RKO (cell line): ENCODE data around the gene C2orf78.
"Not testable (repeated sequence)": the region's sequence is repeated elsewhere in the genome, so short reads cannot be mapped to it uniquely, and the experiment has no call there.

Source experiments
- DNase-seq: peaks from one replicate; pipeline ENCODE4 v3.0.0-alpha.2; 2016; ENCODE audit warnings: low spot score

Gene C2orf78

GRCh38 chr2:73780237-73780582 is 3.8 kb upstream of the C2orf78 start:
- no peak for DNase-seq

GRCh38 chr2:73783402-73783801 is 581 bp upstream of the C2orf78 start:
- not testable (repeated sequence) for DNase-seq

- no peak for DNase-seq
Measured at GRCh38 chr2:73811878-73812277, 27.9 kb downstream of the C2orf78 start.

- DNase-seq: no peak
Measured at GRCh38 chr2:73812635-73813034, 28.7 kb downstream of the C2orf78 start.

- DNase-seq: no peak
Measured at GRCh38 chr2:73818296-73818695, 34.3 kb downstream of the C2orf78 start.

GRCh38 chr2:73821227-73821626 is 37.2 kb downstream of the C2orf78 start:
- no peak for DNase-seq

GRCh38 chr2:73821669-73822068 is 37.7 kb downstream of the C2orf78 start:
- no peak for DNase-seq

GRCh38 chr2:73822276-73822675 is 38.3 kb downstream of the C2orf78 start:
- DNase-seq: no peak

- DNase-seq: no peak
Measured at GRCh38 chr2:73822991-73823390, 39.0 kb downstream of the C2orf78 start.

- no peak for DNase-seq
Measured at GRCh38 chr2:73823416-73823815, 39.4 kb downstream of the C2orf78 start.

- DNase-seq: peak; percentile 88
Measured at GRCh38 chr2:73823916-73824523, 40.0 kb downstream of the C2orf78 start.

GRCh38 chr2:73825408-73825807 is 41.4 kb downstream of the C2orf78 start:
- no peak for DNase-seq

GRCh38 chr2:73827018-73827417 is 43.0 kb downstream of the C2orf78 start:
- peak; percentile 39 for DNase-seq

GRCh38 chr2:73827660-73828388 is 43.8 kb downstream of the C2orf78 start:
- no peak for DNase-seq

- DNase-seq: no peak
Measured at GRCh38 chr2:73828389-73828817, 44.4 kb downstream of the C2orf78 start.

- peak; percentile 97 for DNase-seq
Measured at GRCh38 chr2:73828818-73829570, 45.0 kb downstream of the C2orf78 start, which contains the start of gene STAMBP. Gene STAMBP, plus strand, starts transcription at chr2:73828961. Its CDS starts 1,896 bp downstream, at chr2:73830857.

GRCh38 chr2:73830871-73831401 is 47.0 kb downstream of the C2orf78 start:
- peak; percentile 99 for DNase-seq

GRCh38 chr2:73832930-73833329 is 48.9 kb downstream of the C2orf78 start:
- DNase-seq: peak; percentile 57

- no peak for DNase-seq
Measured at GRCh38 chr2:73836141-73836943, 52.4 kb downstream of the C2orf78 start.

GRCh38 chr2:73837847-73838585 is 54.0 kb downstream of the C2orf78 start:
- DNase-seq: no peak

GRCh38 chr2:73838889-73839534 is 55.0 kb downstream of the C2orf78 start:
- DNase-seq: no peak
